Skeletal muscle tissue (tissue), 4 donors: ENCODE data around the gene GIMAP2. TPM values are rescaled to one million over a fixed set of nuclear protein-coding genes. Genes with fewer than 3 reads are reported as not detected.

Experiments
- H3K27ac ChIP-seq: one replicate; pipeline ENCODE4 v1.7.0; 2013; ENCODE audit warnings: mild to moderate bottlenecking, low read depth, low read length, inconsistent platforms
- H3K27me3 ChIP-seq, 3 donors: one replicate each; pipeline ENCODE4 v1.7.0; 2013; ENCODE audit warnings: low read length in 3 of 3; ENCODE audit not compliant: control insufficient read depth in 3 of 3, insufficient read depth in 3 of 3
- H3K36me3 ChIP-seq, 3 donors: one replicate each; pipeline ENCODE4 v1.7.0; 2013; ENCODE audit warnings: low read length in 3 of 3; ENCODE audit not compliant: control insufficient read depth in 3 of 3, insufficient read depth in 3 of 3
- H3K4me1 ChIP-seq, 3 donors: one replicate each; pipeline ENCODE4 v1.7.0; 2013; ENCODE audit warnings: low read length in 3 of 3, mild to moderate bottlenecking in 3 of 3; ENCODE audit not compliant: control insufficient read depth in 3 of 3, insufficient read depth in 3 of 3
- H3K4me3 ChIP-seq, 3 donors: one replicate each; pipeline ENCODE4 v1.7.0; 2013; ENCODE audit warnings: low read length in 3 of 3
- H3K9ac ChIP-seq, 3 donors: one replicate each; pipeline ENCODE4 v1.7.0; 2013; ENCODE audit warnings: low read length in 3 of 3, mild to moderate bottlenecking in 3 of 3, moderate library complexity in 2 of 3, low read depth in 1 of 3
- H3K9me3 ChIP-seq, 3 donors: one replicate each; pipeline ENCODE4 v1.7.0; 2013; ENCODE audit warnings: low read length in 3 of 3; ENCODE audit not compliant: control insufficient read depth in 3 of 3
- total RNA-seq: library from RNA; depleted of rRNA; stranded (reverse); fragments of >200 nt; gene quantifications from one replicate; pipeline ENCODE4 v1.2.3, GENCODE V29; 2014
- donor health status: Osteomylitis.

GIMAP2 gene
- total RNA-seq, 1 donor from 2014 or later = 9.4 TPM

DNA sequence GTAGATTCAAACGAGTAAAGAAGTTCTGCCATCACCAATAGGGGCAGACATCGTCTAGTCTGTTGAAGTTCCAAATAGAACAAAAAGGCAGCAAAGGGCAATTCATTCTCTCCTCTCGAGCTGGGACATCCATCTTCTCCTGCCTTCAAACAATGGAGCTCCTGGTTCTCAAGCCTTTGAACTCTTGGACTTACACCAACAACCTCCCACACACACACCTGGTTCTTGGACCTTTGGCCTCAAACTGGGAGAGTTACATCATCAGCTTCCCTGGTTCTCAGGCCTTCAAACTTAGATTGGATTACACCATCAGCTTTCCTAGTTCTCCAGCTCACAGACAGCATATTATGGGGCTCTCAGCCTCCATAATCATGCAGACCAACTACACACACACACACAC lies 41.9 kb downstream of the GIMAP2 start:
- Histone ChIP-seq H3K9me3 (peaks cover 0 to 8% (median 2%) of the 10 kb centered on the region in 3 donors), H3K27me3 (no peaks in the 10 kb centered on the region), H3K27ac (no peak overlapping the region), H3K36me3 (no peaks in the 10 kb centered on the region), H3K4me3 (no peak overlapping the region), H3K4me1 (peaks cover 0 to 2% (median 0%) of the 10 kb centered on the region in 3 donors), H3K9ac (no peak overlapping the region)

DNA sequence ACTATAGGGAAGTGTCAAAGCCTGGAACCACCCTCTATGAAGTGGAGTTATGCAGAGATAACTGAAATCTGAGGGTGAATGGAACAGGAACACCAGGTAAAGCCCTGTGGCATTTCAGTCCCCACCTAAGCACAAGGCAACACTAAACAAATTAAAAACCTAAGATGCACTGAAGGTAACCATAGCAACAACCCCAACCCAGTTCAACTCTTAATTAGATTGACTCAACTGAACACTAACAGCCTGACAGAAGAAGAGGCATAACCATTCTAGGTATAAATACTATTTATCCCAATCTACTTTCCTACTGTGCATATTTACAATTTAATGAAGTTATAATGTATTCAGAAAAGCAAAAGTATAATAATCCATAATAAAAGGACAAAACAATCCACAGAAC lies 42.5 kb downstream of the GIMAP2 start:
- Histone ChIP-seq H3K9me3 (peaks cover 0 to 8% (median 2%) of the 10 kb centered on the region in 3 donors), H3K4me1 (no peaks in the 10 kb centered on the region), H3K36me3 (no peaks in the 10 kb centered on the region), H3K9ac (no peak overlapping the region), H3K27me3 (no peaks in the 10 kb centered on the region), H3K27ac (no peak overlapping the region), H3K4me3 (no peak overlapping the region)

DNA sequence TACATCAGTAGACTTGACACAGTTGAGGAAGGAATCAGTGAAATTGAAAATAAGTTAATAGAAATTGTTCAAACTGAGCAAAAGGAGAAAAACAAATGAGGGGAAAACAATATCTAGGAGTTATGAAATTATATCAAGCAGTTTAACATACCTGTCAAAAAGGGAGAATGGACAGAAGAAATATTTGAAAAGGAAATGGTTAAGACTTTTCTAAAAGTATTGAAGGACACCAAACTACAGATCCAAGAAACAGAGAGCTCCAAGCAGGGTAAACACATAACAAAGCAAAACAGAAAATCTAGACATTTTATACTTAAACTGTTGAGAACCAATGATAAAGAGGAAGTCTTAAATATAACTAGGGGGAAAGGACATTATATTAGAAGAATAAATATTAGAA lies 43.1 kb downstream of the GIMAP2 start:
- Histone ChIP-seq H3K9me3 (peaks cover 0 to 8% (median 2%) of the 10 kb centered on the region in 3 donors), H3K4me1 (no peaks in the 10 kb centered on the region), H3K27ac (no peak overlapping the region), H3K9ac (no peak overlapping the region), H3K36me3 (no peaks in the 10 kb centered on the region), H3K27me3 (no peaks in the 10 kb centered on the region), H3K4me3 (no peak overlapping the region)

DNA sequence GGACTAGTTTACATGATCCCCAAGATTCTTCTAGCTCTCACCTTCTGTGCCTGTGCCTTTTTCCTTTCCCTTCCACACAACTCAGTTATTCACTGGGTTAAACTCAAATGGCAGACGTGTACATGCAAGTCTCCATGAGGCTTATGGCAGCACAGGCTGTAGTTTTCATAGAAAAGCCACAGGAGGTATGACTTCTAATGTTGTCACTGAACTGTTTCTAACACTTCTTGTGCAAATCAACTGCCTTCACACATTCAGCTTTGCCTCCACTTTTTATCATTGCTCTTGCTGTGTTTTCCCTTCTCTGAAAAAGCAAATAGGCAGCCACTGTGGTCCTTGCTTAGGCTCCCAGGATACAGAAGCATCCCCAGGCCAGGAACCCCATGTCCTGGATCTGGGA lies 46.4 kb downstream of the GIMAP2 start:
- H3K4me3 ChIP-seq = no peak overlapping the region
- H3K9me3 ChIP-seq = peaks cover 0 to 5% (median 0%) of the 10 kb centered on the region in 3 donors
- H3K27me3 ChIP-seq = no peaks in the 10 kb centered on the region
- H3K9ac ChIP-seq = no peak overlapping the region
- peaks cover 0 to 3% (median 3%) of the 10 kb centered on the region in 3 donors for H3K4me1 ChIP-seq
- no peaks in the 10 kb centered on the region for H3K36me3 ChIP-seq
- no peak overlapping the region for H3K27ac ChIP-seq

DNA sequence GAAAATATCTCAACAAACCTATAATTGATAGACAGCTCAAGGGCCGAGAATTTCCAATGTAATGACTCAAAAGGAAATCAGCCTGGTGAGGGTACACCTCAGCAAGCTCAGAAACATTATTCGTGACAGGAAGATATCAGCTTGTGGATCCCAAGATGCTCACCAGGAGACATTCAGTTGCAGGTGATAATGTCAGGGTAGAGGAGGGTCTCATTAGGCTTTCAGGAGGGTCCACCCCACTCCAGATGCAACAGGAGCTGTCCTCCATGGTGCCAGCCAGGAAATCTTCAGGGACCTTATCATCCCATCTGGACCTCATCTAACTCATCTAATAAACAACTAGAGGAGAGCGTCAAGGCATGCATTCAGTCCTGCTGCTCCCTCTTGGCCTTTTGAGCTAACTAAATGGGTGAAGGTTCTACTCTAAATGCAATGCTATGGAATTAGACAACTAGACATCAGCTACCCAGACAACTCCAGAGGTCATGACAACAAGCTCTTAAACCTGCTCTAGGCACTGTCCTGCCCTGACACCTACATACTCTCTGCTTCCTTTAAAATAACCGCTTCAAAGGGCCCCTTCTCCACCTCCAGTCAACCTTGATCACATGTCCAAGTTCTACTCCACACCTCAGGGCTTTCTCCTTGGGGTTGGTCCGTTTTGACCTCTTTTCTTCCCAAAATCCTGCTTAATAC lies 47.4 kb downstream of the GIMAP2 start:
- Histone ChIP-seq H3K4me3 (no peak overlapping the region), H3K9me3 (peaks cover 0 to 1% (median 0%) of the 10 kb centered on the region in 3 donors), H3K4me1 (peaks cover 0 to 3% (median 3%) of the 10 kb centered on the region in 3 donors), H3K27ac (no peak overlapping the region), H3K9ac (no peak overlapping the region), H3K36me3 (no peaks in the 10 kb centered on the region), H3K27me3 (no peaks in the 10 kb centered on the region)

DNA sequence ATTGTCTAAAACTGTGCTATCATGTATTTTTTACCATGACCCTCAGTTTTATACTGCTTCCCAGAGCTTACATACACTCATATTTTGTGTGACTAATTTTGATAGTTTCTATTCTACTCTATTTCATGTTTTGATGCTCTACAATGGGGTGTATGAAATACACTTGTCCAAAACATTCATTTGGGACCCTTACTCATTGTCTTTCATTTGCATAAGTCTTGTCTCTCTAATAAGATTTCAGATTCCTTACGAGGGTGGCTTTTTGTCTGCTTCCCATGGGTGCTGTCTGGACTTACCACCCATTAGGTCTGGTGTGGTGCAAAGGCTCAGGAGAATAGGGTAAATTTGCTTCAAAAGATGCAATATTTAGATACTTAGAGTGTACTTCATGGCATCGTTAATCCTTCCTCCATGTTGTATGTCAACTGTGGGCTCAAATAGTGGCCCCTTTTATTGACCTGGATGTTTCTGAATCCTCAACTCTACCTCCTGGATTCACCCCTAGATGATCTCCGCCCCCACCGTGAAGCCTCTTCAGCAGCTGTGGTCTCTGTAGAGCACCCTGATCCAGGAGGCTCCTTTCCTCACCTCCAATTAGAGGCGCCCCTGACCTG lies 48.1 kb downstream of the GIMAP2 start:
- Histone ChIP-seq H3K4me1 (peaks cover 0 to 3% (median 3%) of the 10 kb centered on the region in 3 donors), H3K4me3 (no peak overlapping the region), H3K9ac (no peak overlapping the region), H3K9me3 (no peaks in the 10 kb centered on the region), H3K36me3 (no peaks in the 10 kb centered on the region), H3K27me3 (no peaks in the 10 kb centered on the region), H3K27ac (no peak overlapping the region)

DNA sequence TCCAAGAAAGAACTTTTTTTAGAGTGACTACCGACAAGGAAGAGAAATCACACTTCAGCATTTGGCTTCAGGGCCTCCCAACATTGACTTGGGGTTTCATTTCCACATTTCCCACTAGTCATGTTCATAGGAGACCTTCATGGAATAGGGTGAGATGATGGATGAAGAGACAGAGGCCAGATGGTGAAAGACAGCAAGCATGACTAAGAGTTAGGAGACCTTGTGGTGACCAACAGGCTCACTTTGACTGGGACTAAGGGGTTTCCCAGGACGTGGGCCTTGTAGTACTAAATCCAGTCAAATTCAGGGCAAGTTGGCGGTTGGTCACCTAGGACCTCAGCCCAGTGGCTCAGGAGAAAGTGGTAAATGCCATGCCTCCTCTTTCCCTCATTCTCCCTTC lies 48.7 kb downstream of the GIMAP2 start:
- Histone ChIP-seq H3K9ac (no peak overlapping the region), H3K27me3 (no peaks in the 10 kb centered on the region), H3K4me3 (no peak overlapping the region), H3K27ac (no peak overlapping the region), H3K36me3 (no peaks in the 10 kb centered on the region), H3K9me3 (no peaks in the 10 kb centered on the region), H3K4me1 (peaks cover 0 to 3% (median 3%) of the 10 kb centered on the region in 3 donors)

DNA sequence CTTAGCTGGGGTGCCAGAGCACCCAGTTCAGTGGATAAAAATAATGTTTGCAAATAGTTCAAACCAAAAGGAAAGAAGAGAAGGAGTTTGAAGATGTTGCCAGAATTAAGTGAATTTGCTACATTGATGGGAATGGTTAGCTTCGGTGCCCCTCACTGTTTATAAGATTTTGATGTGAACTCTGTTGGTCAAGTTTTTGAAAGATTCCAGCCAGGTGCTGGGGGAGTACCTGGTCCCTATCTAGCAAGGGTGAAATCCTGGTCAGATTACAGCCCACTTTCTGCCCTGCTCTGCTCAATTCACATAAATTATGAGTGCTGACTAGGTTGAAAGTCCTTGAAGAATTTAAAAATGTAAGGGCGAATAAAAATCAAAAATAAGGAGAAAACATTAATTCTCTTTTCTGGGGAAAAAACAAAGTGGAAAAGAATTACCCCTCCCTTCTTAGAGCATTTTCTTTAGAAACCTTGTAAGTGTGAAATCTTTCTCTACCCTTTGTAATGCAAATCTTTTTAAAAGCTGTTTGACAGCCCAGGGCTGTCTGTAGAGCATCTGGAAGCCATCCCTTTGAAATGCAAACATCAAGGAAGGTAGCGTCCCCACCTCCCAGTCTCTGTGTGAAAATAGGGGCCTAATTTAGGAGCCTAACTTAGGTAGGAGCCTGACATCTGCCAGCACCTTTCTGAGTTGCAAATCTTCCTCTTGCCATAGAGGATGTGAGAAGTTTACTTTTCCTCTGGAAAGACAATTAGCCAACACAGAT lies 50.3 kb downstream of the GIMAP2 start:
- H3K4me1 ChIP-seq = peaks cover 3% of the 10 kb centered on the region in 3 donors

DNA sequence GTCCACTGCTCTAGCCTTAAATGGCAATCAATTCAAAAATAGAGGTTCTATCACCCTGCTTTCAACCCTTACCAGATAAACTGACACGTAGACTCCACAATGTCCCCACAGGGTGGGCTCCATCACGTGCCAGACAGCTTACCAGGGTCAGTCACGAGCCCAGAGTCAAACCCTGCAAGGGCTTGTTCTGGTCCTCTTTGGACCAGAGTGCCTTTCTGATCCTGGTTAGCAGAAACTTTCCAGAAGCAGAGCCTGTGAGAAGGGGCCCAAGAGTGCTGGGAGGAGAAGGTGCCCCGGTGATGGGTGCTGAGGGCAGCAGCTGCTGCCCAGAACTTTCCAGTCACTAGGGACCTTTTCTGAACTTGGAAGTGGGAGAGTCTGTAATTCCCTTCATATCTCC lies 51.4 kb downstream of the GIMAP2 start:
- Histone ChIP-seq H3K9me3 (no peaks in the 10 kb centered on the region), H3K9ac (peak overlapping the region in 1 of 3 donors; percentile 78), H3K27ac (peak overlapping the region; percentile 69), H3K27me3 (no peaks in the 10 kb centered on the region), H3K4me3 (peak overlapping the region; percentile 63 to 73 (median 72)), H3K36me3 (peaks cover 0 to 3% (median 0%) of the 10 kb centered on the region in 3 donors), H3K4me1 (peaks cover 3 to 7% (median 3%) of the 10 kb centered on the region in 3 donors)

More for the DNA sequence above, 50.3 kb downstream of the GIMAP2 start:
- H3K4me3 ChIP-seq = no peak overlapping the region
- no peak overlapping the region for H3K27ac ChIP-seq
- H3K9ac ChIP-seq = no peak overlapping the region
- no peaks in the 10 kb centered on the region for H3K27me3 ChIP-seq
- peaks cover 0 to 1% (median 0%) of the 10 kb centered on the region in 3 donors for H3K36me3 ChIP-seq
- no peaks in the 10 kb centered on the region for H3K9me3 ChIP-seq
